Caco-2 (cell line): ENCODE data around the gene CDH11. TPM values are rescaled to one million over a fixed set of nuclear protein-coding genes. Genes with fewer than 3 reads are reported as not detected.

Source experiments
- BruUV-seq: library from RNA; stranded (reverse); fragments of 400-500 nt; replicated peaks from 2 replicates; lab custom pipeline; 2021; lab: Mats Ljungman, UMichigan
- CTCF ChIA-PET: fragments of 300-600 bp; sonication (Branson Sonifier 250); formaldehyde crosslinking; loops from one replicate; lab custom pipeline; 2022; ENCODE audit warnings: antibody characterized with exemption; lab: Charles Lee
- POLR2A ChIA-PET: fragments of 300-600 bp; sonication (Branson Sonifier 250); formaldehyde crosslinking; loops from one replicate; lab custom pipeline; 2022; ENCODE audit warnings: antibody characterized with exemption; lab: Charles Lee
- DNase-seq, 2 experiments: peaks; one replicate each; pipeline versions ENCODE4 v3.0.0 to v3.0.0-alpha.2; 2020 to 2022
- H3K27me3 ChIP-seq: replicated peaks from 2 replicates; pipeline ENCODE4 v1.6.0; 2011; ENCODE audit warnings: low read length; ENCODE audit not compliant: control insufficient read depth, insufficient read depth
- H3K36me3 ChIP-seq: 2 replicates; pipeline ENCODE4 v1.5.1; 2011; ENCODE audit warnings: low read length; ENCODE audit not compliant: control insufficient read depth, insufficient read depth
- H3K4me1 ChIP-seq: fragments of 250-450 bp; sonication (Bioruptor Pico); 2 replicates; pipeline ENCODE4 v1.5.1; 2020; ENCODE audit warnings: mild to moderate bottlenecking
- H3K4me3 ChIP-seq: 2 replicates; pipeline ENCODE4 v1.5.1; 2011; ENCODE audit warnings: low read depth, mild to moderate bottlenecking, control low read depth, low read length
- H3K9me3 ChIP-seq: fragments of 250-450 bp; sonication (Bioruptor Pico); 2 replicates; pipeline ENCODE4 v1.5.1; 2020; ENCODE audit warnings: mild to moderate bottlenecking, moderate library complexity
- H3K27ac Mint-ChIP-seq: one replicate; pipeline ENCODE4 v1.8.0; 2022; ENCODE audit warnings: mixed read lengths; ENCODE audit not compliant: unreplicated experiment
- H3K27me3 Mint-ChIP-seq: one replicate; pipeline ENCODE4 v1.8.0; 2022; ENCODE audit warnings: mixed read lengths; ENCODE audit not compliant: insufficient read depth, unreplicated experiment
- H3K36me3 Mint-ChIP-seq: one replicate; pipeline ENCODE4 v1.8.0; 2022; ENCODE audit warnings: mild to moderate bottlenecking, mixed read lengths; ENCODE audit not compliant: insufficient read depth, unreplicated experiment
- H3K4me1 Mint-ChIP-seq: one replicate; pipeline ENCODE4 v1.8.0; 2022; ENCODE audit warnings: low read depth, mixed read lengths; ENCODE audit not compliant: unreplicated experiment
- H3K4me3 Mint-ChIP-seq: one replicate; pipeline ENCODE4 v1.8.0; 2022; ENCODE audit warnings: mild to moderate bottlenecking, moderate library complexity, mixed read lengths; ENCODE audit not compliant: unreplicated experiment
- H3K9me3 Mint-ChIP-seq: one replicate; pipeline ENCODE4 v1.8.0; 2022; ENCODE audit warnings: mixed read lengths; ENCODE audit not compliant: unreplicated experiment
- intact Hi-C: fragments of 100-400 bp; cut with micrococcal nuclease; formaldehyde crosslinking; loops from one replicate; pipeline ENCODE4 v1.10.0; 2022; ENCODE audit not compliant: unreplicated experiment
- total RNA-seq: library from RNA; stranded (reverse); gene quantifications from 2 replicates; pipeline ENCODE4 v1.2.3, GENCODE V29; 2022
- TF ChIP-seq, protein P1 (sequence below), 2 experiments: fragments of 200-600 bp in 1 of 2; IDR thresholded peaks; 1 replicate in 1 of 2; 2 replicates in 1 of 2; pipeline versions ENCODE4 v1.5.1 to v1.8.0; 2011 to 2022; ENCODE audit warnings: antibody characterized with exemption in 1 of 2, control low read depth in 1 of 2, inconsistent platforms in 1 of 2, low read depth in 1 of 2, low read length in 1 of 2, mild to moderate bottlenecking in 1 of 2, moderate library complexity in 1 of 2; ENCODE audit not compliant: insufficient read depth in 1 of 2, severe bottlenecking in 1 of 2, unreplicated experiment in 1 of 2

Gene CDH11
- total RNA-seq, 1 experiment from 2014 or later, result not detected

DNA sequence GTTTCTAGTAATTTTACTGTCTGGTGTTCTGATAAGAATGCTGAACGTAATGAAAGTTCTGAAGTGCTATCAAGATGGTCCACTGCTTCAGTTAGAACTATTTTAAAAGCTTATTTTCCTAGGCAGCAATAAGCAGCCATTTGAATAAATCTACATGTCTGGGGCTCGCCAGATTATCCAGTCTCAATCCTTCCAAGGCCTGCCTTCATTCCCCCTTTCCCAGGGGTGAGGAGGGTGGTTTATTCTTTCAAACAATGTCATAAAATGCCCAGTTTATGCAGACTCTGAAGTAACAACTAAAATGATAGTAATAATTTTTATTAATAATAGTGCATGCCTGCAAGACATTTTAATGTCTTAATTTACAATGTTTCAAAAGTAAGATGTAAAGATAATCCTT lies 2.4 kb downstream of the CDH11 start:
- no peak overlapping the region for H3K4me3 Mint-ChIP-seq
- no peak overlapping the region for H3K27ac Mint-ChIP-seq
- TF ChIP-seq, protein P1, sequence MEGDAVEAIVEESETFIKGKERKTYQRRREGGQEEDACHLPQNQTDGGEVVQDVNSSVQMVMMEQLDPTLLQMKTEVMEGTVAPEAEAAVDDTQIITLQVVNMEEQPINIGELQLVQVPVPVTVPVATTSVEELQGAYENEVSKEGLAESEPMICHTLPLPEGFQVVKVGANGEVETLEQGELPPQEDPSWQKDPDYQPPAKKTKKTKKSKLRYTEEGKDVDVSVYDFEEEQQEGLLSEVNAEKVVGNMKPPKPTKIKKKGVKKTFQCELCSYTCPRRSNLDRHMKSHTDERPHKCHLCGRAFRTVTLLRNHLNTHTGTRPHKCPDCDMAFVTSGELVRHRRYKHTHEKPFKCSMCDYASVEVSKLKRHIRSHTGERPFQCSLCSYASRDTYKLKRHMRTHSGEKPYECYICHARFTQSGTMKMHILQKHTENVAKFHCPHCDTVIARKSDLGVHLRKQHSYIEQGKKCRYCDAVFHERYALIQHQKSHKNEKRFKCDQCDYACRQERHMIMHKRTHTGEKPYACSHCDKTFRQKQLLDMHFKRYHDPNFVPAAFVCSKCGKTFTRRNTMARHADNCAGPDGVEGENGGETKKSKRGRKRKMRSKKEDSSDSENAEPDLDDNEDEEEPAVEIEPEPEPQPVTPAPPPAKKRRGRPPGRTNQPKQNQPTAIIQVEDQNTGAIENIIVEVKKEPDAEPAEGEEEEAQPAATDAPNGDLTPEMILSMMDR (IDR thresholded peaks at IDR 0.05; ENCODE audit: insufficient read depth in 1 of 2, low read depth in 1 of 2, low read length in 1 of 2, severe bottlenecking in 1 of 2, unreplicated experiment in 1 of 2), result no peak
- peaks cover 2% of the 10 kb centered on the region for H3K27me3 ChIP-seq
- intact Hi-C loops, result loop anchor here (2.0 kb wide), 2 partner anchors 57 to 641 kb away; no protein-coding TSS in a partner anchor
- H3K4me1 Mint-ChIP-seq, result peaks cover 8% of the 10 kb centered on the region
- H3K36me3 ChIP-seq, result no peaks in the 10 kb centered on the region
- BruUV-seq, result no TSS peak
- no peaks in the 10 kb centered on the region for H3K9me3 Mint-ChIP-seq
- no peak overlapping the region for H3K4me3 ChIP-seq
- CTCF ChIA-PET, result no interaction called here
- no peak for DNase-seq
- H3K9me3 ChIP-seq, result no peaks in the 10 kb centered on the region
- H3K36me3 Mint-ChIP-seq, result no peaks in the 10 kb centered on the region
- peaks cover 36% of the 10 kb centered on the region for H3K27me3 Mint-ChIP-seq
- POLR2A ChIA-PET, result no interaction called here
- peaks cover 30% of the 10 kb centered on the region for H3K4me1 ChIP-seq

DNA sequence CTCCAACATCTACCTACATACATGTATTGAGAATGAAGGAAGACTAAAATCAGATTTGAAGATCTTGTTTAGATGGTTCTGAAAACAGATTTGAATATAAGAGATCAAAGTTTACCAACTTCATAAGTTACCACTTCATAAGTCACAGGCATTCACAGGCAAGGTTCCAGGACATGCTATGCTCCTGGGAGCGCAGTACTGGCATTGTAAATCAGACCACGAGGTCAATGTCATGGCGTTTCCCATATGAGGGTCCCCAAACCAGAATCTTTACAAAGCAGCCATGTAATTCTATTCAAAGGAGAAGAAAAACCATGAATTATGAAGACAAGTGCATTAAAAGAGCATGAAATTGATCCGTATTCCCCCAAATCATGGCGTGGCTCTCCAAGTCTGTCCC lies 3.0 kb downstream of the CDH11 start:
- BruUV-seq, result no TSS peak
- peaks cover 32% of the 10 kb centered on the region for H3K27me3 Mint-ChIP-seq
- no peaks in the 10 kb centered on the region for H3K9me3 Mint-ChIP-seq
- no peak overlapping the region for H3K4me3 Mint-ChIP-seq
- no peaks in the 10 kb centered on the region for H3K36me3 Mint-ChIP-seq
- peaks cover 8% of the 10 kb centered on the region for H3K4me1 Mint-ChIP-seq
- intact Hi-C loops, result loop anchor here (1.0 to 2.0 kb wide), 4 partner anchors 56 to 1658 kb away; no protein-coding TSS in a partner anchor
- DNase-seq, result no peak
- peaks cover 2% of the 10 kb centered on the region for H3K27me3 ChIP-seq
- no peaks in the 10 kb centered on the region for H3K9me3 ChIP-seq
- H3K27ac Mint-ChIP-seq, result no peak overlapping the region
- POLR2A ChIA-PET, result no interaction called here
- H3K36me3 ChIP-seq, result no peaks in the 10 kb centered on the region
- TF ChIP-seq, protein P1 (IDR thresholded peaks at IDR 0.05; ENCODE audit: insufficient read depth in 1 of 2, low read depth in 1 of 2, low read length in 1 of 2, severe bottlenecking in 1 of 2, unreplicated experiment in 1 of 2), result no peak
- CTCF ChIA-PET, result no interaction called here
- peaks cover 24% of the 10 kb centered on the region for H3K4me1 ChIP-seq
- H3K4me3 ChIP-seq, result no peak overlapping the region

DNA sequence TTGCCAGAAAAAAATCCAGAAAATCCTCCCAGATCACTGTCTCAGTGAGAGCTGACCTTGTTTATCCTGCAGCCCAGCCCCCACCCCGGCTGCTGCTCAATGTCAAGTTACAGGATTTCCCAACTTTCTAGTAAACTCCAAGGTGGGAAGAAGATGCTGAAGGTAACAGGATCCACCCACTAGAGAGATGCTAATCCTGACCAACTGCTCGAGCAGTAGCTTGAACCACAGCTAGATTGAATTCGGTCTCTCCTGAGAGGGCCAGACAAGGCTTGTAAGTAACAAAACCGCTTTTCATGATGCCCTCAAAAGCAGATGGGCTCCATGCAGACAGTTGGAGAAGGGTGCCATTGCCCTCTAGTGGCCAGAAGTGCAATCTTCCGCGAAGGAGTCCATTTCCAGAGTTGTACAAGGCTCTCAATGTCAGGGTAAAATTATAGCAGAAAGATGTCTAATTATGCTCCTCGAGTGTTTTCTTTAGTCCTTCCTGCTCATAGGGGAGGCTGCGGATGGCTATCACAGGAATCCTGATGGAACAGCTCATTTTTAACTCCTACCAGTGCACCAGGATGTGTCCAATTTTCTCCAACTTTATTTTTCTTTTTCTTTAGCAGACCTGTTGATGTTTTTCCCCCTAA lies 3.9 kb downstream of the CDH11 start:
- H3K27me3 Mint-ChIP-seq, result peaks cover 28% of the 10 kb centered on the region
- Histone ChIP-seq H3K4me3 (no peak overlapping the region), H3K27me3 (peaks cover 2% of the 10 kb centered on the region), H3K36me3 (no peaks in the 10 kb centered on the region), H3K9me3 (no peaks in the 10 kb centered on the region), H3K4me1 (peaks cover 15% of the 10 kb centered on the region)
- H3K27ac Mint-ChIP-seq, result no peak overlapping the region
- intact Hi-C loops, result loop anchor here (1.0 to 2.0 kb wide), 4 partner anchors 55 to 1657 kb away; no protein-coding TSS in a partner anchor
- ChIA-PET POLR2A (no interaction called here), CTCF (no interaction called here)
- DNase-seq, result peak; percentile 70 to 74
- no peaks in the 10 kb centered on the region for H3K36me3 Mint-ChIP-seq
- no peaks in the 10 kb centered on the region for H3K9me3 Mint-ChIP-seq
- peaks cover 2% of the 10 kb centered on the region for H3K4me1 Mint-ChIP-seq
- no peak overlapping the region for H3K4me3 Mint-ChIP-seq
- no TSS peak for BruUV-seq
- TF ChIP-seq, protein P1 (IDR thresholded peaks at IDR 0.05; ENCODE audit: insufficient read depth in 1 of 2, low read depth in 1 of 2, low read length in 1 of 2, severe bottlenecking in 1 of 2, unreplicated experiment in 1 of 2), result peak; percentile 89 to 93
